ENCODE data around the gene LMX1B. TPM values are rescaled to one million over a fixed set of nuclear protein-coding genes. Genes with fewer than 3 reads are reported as not detected.
A peak's percentile ranks its signal among the peaks of the same experiment; 100 is the strongest.

Gene LMX1B
- total and polyA plus RNA-seq, 7 experiments from 2014 or later = not detected

- intact Hi-C loops (cut with micrococcal nuclease) = no loop called here
These were observed 69.9 kb downstream of the LMX1B start for GRCh38 chr9:126683698-126684044.

GRCh38 chr9:126684345-126684744, 70.6 kb downstream of the LMX1B start:
- H3K4me3 ChIP-seq (ENCODE audit: low read length) = no peak overlapping the region
- intact Hi-C loops (cut with micrococcal nuclease) = no loop called here
- no peak overlapping the region for H3K27ac Mint-ChIP-seq
- H3K9me3 ChIP-seq (ENCODE audit: control insufficient read depth in 2 of 3, low read length in 3 of 3) = no peaks in the 10 kb centered on the region
- no peak overlapping the region for H3K27ac ChIP-seq (ENCODE audit: low read depth, low read length)
- no peak for DNase-seq
- H3K36me3 Mint-ChIP-seq = peaks cover 0 to 4% (median 0%) of the 10 kb centered on the region in 5 donors
- H3K27me3 ChIP-seq (ENCODE audit: control insufficient read depth in 2 of 2, insufficient read depth in 2 of 2, low read length in 2 of 2) = peaks cover 0 to 3% of the 10 kb centered on the region in 2 donors
- POLR2A ChIA-PET = no interaction called here
- CTCF ChIA-PET = no interaction called here
- ATAC-seq = no peak
- H3K9me3 Mint-ChIP-seq = peaks cover 0 to 11% (median 0%) of the 10 kb centered on the region in 11 donors
- no peaks in the 10 kb centered on the region for H3K4me1 ChIP-seq (ENCODE audit: control insufficient read depth in 2 of 2, insufficient read depth in 2 of 2, low read length in 2 of 2)
- H3K36me3 ChIP-seq (ENCODE audit: control insufficient read depth in 2 of 3, insufficient read depth in 3 of 3, low read length in 3 of 3) = no peaks in the 10 kb centered on the region
- H3K4me1 Mint-ChIP-seq = peaks cover 0 to 5% (median 4%) of the 10 kb centered on the region in 7 donors
- H3K27me3 Mint-ChIP-seq = peaks cover 70 to 79% (median 75%) of the 10 kb centered on the region in 5 donors
- no peak overlapping the region for H3K4me3 Mint-ChIP-seq

More at GRCh38 chr9:126683698-126684044, 69.9 kb downstream of the LMX1B start:
- Histone ChIP-seq H3K36me3 (ENCODE audit: control insufficient read depth in 2 of 3, insufficient read depth in 3 of 3, low read length in 3 of 3) (no peaks in the 10 kb centered on the region), H3K27me3 (ENCODE audit: control insufficient read depth in 2 of 2, insufficient read depth in 2 of 2, low read length in 2 of 2) (peaks cover 3% of the 10 kb centered on the region in 2 donors), H3K27ac (ENCODE audit: low read depth, low read length) (no peak overlapping the region), H3K4me3 (ENCODE audit: low read length) (no peak overlapping the region), H3K9me3 (ENCODE audit: control insufficient read depth in 2 of 3, low read length in 3 of 3) (no peaks in the 10 kb centered on the region), H3K4me1 (ENCODE audit: control insufficient read depth in 2 of 2, insufficient read depth in 2 of 2, low read length in 2 of 2) (no peaks in the 10 kb centered on the region)
- DNase-seq (no peak), ATAC-seq (no peak)
- Mint-ChIP-seq H3K27me3 (peaks cover 74 to 82% (median 77%) of the 10 kb centered on the region in 5 donors), H3K36me3 (peaks cover 0 to 4% (median 0%) of the 10 kb centered on the region in 5 donors), H3K4me3 (peak overlapping the region in 6 of 10 donors; percentile 32 to 70 (median 46)), H3K9me3 (peaks cover 0 to 11% (median 0%) of the 10 kb centered on the region in 11 donors), H3K4me1 (peaks cover 0 to 5% (median 4%) of the 10 kb centered on the region in 7 donors), H3K27ac (peak overlapping the region in 1 of 9 donors; percentile 62)
- ChIA-PET CTCF (no interaction called here), POLR2A (no interaction called here)

- CTCF ChIA-PET = no interaction called here
- Histone ChIP-seq H3K4me3 (ENCODE audit: low read length) (no peak overlapping the region), H3K4me1 (ENCODE audit: control insufficient read depth in 2 of 2, insufficient read depth in 2 of 2, low read length in 2 of 2) (no peaks in the 10 kb centered on the region), H3K27me3 (ENCODE audit: control insufficient read depth in 2 of 2, insufficient read depth in 2 of 2, low read length in 2 of 2) (peaks cover 0 to 3% of the 10 kb centered on the region in 2 donors), H3K27ac (ENCODE audit: low read depth, low read length) (no peak overlapping the region), H3K36me3 (ENCODE audit: control insufficient read depth in 2 of 3, insufficient read depth in 3 of 3, low read length in 3 of 3) (no peaks in the 10 kb centered on the region), H3K9me3 (ENCODE audit: control insufficient read depth in 2 of 3, low read length in 3 of 3) (no peaks in the 10 kb centered on the region)
- peaks cover 0 to 11% (median 0%) of the 10 kb centered on the region in 11 donors for H3K9me3 Mint-ChIP-seq
- DNase-seq = no peak
- POLR2A ChIA-PET = no interaction called here
- H3K4me3 Mint-ChIP-seq = no peak overlapping the region
- peak overlapping the region in 1 of 9 donors; percentile 21 for H3K27ac Mint-ChIP-seq
- no peak for ATAC-seq
- peaks cover 67 to 78% (median 73%) of the 10 kb centered on the region in 5 donors for H3K27me3 Mint-ChIP-seq
- peaks cover 0 to 4% (median 0%) of the 10 kb centered on the region in 5 donors for H3K36me3 Mint-ChIP-seq
- intact Hi-C loops (cut with micrococcal nuclease) = no loop called here
- H3K4me1 Mint-ChIP-seq = peaks cover 0 to 5% (median 4%) of the 10 kb centered on the region in 7 donors
These were observed 71.3 kb downstream of the LMX1B start for GRCh38 chr9:126684965-126685465.

DNA sequence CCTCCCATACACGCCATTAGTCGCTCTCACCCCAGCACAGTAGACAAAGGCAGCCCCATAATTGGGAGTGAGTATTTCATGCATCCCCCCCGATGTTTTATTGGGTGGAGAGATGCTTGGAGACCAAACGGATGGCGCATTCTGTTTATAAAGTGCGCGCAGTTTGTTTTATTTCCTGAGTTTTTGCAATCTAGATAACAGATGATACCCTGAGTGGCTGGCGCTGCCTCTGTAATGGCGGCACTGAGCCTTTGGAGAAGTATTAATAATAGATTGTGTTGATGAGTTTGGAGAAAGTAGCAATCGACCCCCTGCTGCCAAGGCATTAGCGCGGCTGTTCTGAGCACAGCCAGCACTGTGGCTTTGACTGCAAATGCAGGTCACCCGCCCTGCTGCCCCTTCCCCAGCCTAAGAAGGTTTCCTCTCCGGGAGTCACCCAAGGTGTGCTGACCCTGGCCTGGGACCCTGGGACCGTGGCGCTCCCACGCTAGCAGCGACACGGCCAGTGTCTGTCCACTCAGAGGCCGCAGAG, 74.3 kb downstream of the LMX1B start:
- Mint-ChIP-seq H3K9me3 (peaks cover 0 to 6% (median 0%) of the 10 kb centered on the region in 11 donors), H3K4me3 (no peak overlapping the region), H3K27ac (no peak overlapping the region), H3K4me1 (peaks cover 0 to 5% (median 4%) of the 10 kb centered on the region in 7 donors), H3K27me3 (peaks cover 48 to 61% (median 53%) of the 10 kb centered on the region in 5 donors), H3K36me3 (no peaks in the 10 kb centered on the region)
- H3K27me3 ChIP-seq (ENCODE audit: control insufficient read depth in 2 of 2, insufficient read depth in 2 of 2, low read length in 2 of 2) = peaks cover 0 to 3% of the 10 kb centered on the region in 2 donors
- ChIA-PET CTCF (no interaction called here), POLR2A (no interaction called here)
- no peaks in the 10 kb centered on the region for H3K36me3 ChIP-seq (ENCODE audit: control insufficient read depth in 2 of 3, insufficient read depth in 3 of 3, low read length in 3 of 3)
- no peak for ATAC-seq
- no peak overlapping the region for H3K27ac ChIP-seq (ENCODE audit: low read depth, low read length)
- H3K4me3 ChIP-seq (ENCODE audit: low read length) = no peak overlapping the region
- no peaks in the 10 kb centered on the region for H3K9me3 ChIP-seq (ENCODE audit: control insufficient read depth in 2 of 3, low read length in 3 of 3)
- intact Hi-C loops (cut with micrococcal nuclease) = no loop called here
- no peak for DNase-seq
- no peaks in the 10 kb centered on the region for H3K4me1 ChIP-seq (ENCODE audit: control insufficient read depth in 2 of 2, insufficient read depth in 2 of 2, low read length in 2 of 2)

DNA sequence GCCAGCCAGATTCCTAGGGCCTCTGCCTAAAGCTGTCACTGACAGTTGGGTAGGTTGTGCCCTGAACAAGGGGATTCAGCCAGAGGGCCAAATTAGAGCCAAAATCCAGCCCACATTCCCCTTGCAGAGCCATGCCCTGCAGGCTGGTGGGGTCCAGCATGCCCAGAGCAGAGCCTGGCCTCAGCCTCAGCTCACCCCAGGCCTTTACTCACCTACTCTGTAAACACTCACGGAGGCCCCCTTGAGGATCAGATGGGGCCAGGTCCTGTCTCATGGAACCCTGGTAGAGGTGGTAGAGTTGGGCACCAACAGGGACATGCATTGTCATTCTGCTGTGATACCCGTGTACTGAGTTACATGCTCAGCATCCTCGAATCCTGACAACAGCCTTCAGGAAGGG, 74.9 kb downstream of the LMX1B start:
- H3K27me3 ChIP-seq (ENCODE audit: control insufficient read depth in 2 of 2, insufficient read depth in 2 of 2, low read length in 2 of 2) = no peaks in the 10 kb centered on the region
- Mint-ChIP-seq H3K27ac (no peak overlapping the region), H3K27me3 (peaks cover 44 to 57% (median 50%) of the 10 kb centered on the region in 5 donors), H3K4me1 (peaks cover 0 to 2% (median under 1%) of the 10 kb centered on the region in 7 donors), H3K9me3 (peaks cover 0 to 5% (median 0%) of the 10 kb centered on the region in 11 donors), H3K4me3 (no peak overlapping the region), H3K36me3 (no peaks in the 10 kb centered on the region)
- intact Hi-C loops (cut with micrococcal nuclease) = no loop called here
- no peak overlapping the region for H3K4me3 ChIP-seq (ENCODE audit: low read length)
- DNase-seq (no peak), ATAC-seq (no peak)
- no peaks in the 10 kb centered on the region for H3K4me1 ChIP-seq (ENCODE audit: control insufficient read depth in 2 of 2, insufficient read depth in 2 of 2, low read length in 2 of 2)
- H3K9me3 ChIP-seq (ENCODE audit: control insufficient read depth in 2 of 3, low read length in 3 of 3) = no peaks in the 10 kb centered on the region
- H3K27ac ChIP-seq (ENCODE audit: low read depth, low read length) = no peak overlapping the region
- CTCF ChIA-PET = no interaction called here
- H3K36me3 ChIP-seq (ENCODE audit: control insufficient read depth in 2 of 3, insufficient read depth in 3 of 3, low read length in 3 of 3) = no peaks in the 10 kb centered on the region
- POLR2A ChIA-PET = no interaction called here

GRCh38 chr9:126689027-126689825, 75.5 kb downstream of the LMX1B start:
- Histone ChIP-seq H3K4me3 (ENCODE audit: low read length) (no peak overlapping the region), H3K9me3 (ENCODE audit: control insufficient read depth in 2 of 3, low read length in 3 of 3) (no peaks in the 10 kb centered on the region), H3K4me1 (ENCODE audit: control insufficient read depth in 2 of 2, insufficient read depth in 2 of 2, low read length in 2 of 2) (no peaks in the 10 kb centered on the region), H3K27ac (ENCODE audit: low read depth, low read length) (no peak overlapping the region), H3K27me3 (ENCODE audit: control insufficient read depth in 2 of 2, insufficient read depth in 2 of 2, low read length in 2 of 2) (no peaks in the 10 kb centered on the region), H3K36me3 (ENCODE audit: control insufficient read depth in 2 of 3, insufficient read depth in 3 of 3, low read length in 3 of 3) (no peaks in the 10 kb centered on the region)
- ATAC-seq = no peak
- H3K27ac Mint-ChIP-seq = no peak overlapping the region
- POLR2A ChIA-PET = no interaction called here
- peaks cover 0 to 3% (median 0%) of the 10 kb centered on the region in 11 donors for H3K9me3 Mint-ChIP-seq
- CTCF ChIA-PET = interaction anchor here (1.3 kb wide), 1 partner anchor 18 kb away, joined by 6 read pairs; no protein-coding TSS in a partner anchor
- intact Hi-C loops (cut with micrococcal nuclease) = no loop called here
- no peak for DNase-seq
- H3K4me1 Mint-ChIP-seq = peaks cover 0 to 2% (median 0%) of the 10 kb centered on the region in 7 donors
- H3K36me3 Mint-ChIP-seq = no peaks in the 10 kb centered on the region
- H3K4me3 Mint-ChIP-seq = no peak overlapping the region
- peaks cover 38 to 51% (median 44%) of the 10 kb centered on the region in 5 donors for H3K27me3 Mint-ChIP-seq

All from naive thymus-derived CD4-positive, alpha-beta T cell (primary cell).